HG02943 (cell line): ENCODE results near the gene TMOD1.

Experiments
- ATAC-seq: cut with Tn5 transposase; IDR thresholded peaks from one replicate; pipeline ENCODE4 v1.9.1; 2021; ENCODE audit warnings: mild to moderate bottlenecking, low read depth, moderate library complexity; ENCODE audit not compliant: unreplicated experiment

The TMOD1 gene

DNA sequence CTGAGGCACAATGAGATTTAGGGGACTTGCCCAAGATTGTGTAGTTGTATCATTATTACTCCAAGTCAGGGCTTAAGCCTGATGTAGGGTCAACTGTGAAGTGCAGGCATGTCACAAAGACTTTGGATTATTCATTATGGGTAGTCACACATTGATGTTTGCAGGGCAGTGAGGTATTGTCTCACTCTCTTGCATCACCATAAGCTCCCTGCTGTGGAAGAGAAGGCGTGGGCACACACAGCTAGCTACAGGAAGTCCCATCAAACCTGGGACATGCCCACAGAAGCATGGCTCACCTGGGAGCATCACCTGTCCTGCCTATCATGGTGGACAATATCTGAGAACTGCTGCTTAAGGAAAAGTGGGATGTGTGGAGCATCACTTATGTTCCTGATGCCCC lies 42.1 kb downstream of the TMOD1 start:
- ATAC-seq: no peak

DNA sequence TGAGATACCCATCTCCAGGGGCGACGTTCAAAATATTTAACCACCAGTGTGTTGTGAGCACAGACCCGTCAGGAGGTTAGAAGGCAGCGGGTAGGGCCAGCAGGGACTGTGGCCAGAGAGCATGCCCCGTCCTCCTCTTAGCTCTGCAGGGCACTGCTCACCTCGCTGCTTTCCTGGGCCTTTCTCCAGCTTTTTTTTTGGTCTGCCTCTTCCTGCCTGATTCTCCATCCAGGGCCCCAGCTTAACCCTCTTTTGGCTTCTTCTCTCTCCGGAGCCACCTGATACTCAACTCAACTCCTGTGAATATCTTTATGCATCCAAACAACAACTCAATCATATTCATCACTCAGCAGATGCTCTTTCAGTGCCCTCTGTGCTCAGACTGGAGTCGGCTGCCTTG lies 44.0 kb downstream of the TMOD1 start:
- no peak for ATAC-seq

DNA sequence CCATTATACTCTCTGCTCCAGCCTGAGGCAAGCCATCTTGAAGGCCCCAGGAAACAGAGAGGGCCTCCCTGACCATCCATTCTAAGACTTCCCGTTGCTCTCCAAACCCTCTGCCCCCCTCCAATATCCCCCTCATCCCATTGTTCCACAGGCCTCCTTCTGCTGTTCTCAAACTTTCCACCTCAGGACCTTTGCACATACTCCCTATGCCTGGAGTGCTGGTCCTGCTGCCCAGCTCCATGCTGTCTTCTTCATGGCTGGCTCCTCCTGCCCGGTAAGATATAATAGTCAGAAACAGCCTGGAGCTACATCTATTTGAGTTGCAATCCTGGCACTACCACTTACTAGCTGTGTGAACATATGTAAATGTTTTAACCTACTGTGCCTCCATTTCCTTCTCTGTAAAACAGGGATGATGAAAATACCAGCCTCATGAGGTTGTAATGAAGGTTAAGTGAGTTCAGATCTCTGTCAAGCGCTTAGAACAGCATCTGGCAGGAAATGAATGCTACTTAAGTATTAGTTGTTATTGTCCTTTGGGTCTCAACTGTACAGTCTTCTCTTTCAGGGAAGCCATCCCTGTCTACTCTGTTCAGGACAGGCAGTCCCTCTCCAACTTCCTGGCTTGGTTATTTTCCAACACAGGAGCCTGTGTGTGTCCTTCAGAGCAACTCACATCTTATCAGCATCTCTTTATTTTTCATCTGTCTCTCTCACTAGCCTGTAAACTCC lies 45.8 kb downstream of the TMOD1 start:
- no peak for ATAC-seq

- ATAC-seq: no peak
These were observed 46.9 kb downstream of the TMOD1 start for GRCh38 chr9:97548379-97548778.

- ATAC-seq: no peak
These were observed 47.5 kb downstream of the TMOD1 start for GRCh38 chr9:97548819-97549540.

DNA sequence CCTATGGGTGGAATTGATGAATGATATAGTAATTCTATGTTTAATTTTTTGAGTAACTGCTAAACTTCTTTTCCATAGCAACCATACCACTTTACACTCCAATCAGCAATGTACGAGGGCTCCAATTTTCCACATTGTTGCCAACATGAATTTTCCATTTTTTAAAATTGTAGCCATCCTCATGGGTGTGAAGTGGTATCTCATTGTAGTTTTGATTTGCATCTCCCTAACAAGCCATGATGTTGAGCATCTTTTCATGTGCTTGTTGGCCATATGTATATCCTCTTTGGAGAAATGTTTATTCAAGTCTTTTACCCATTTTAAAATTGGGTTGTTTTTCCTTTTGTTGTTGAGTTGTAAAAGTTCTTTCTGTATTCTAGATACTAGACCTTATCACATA lies 48.9 kb downstream of the TMOD1 start:
- ATAC-seq: no peak

- ATAC-seq: no peak
These were observed 49.8 kb downstream of the TMOD1 start for GRCh38 chr9:97551308-97551707.

- no peak for ATAC-seq
These were observed 51.7 kb downstream of the TMOD1 start for GRCh38 chr9:97553141-97553540.

DNA sequence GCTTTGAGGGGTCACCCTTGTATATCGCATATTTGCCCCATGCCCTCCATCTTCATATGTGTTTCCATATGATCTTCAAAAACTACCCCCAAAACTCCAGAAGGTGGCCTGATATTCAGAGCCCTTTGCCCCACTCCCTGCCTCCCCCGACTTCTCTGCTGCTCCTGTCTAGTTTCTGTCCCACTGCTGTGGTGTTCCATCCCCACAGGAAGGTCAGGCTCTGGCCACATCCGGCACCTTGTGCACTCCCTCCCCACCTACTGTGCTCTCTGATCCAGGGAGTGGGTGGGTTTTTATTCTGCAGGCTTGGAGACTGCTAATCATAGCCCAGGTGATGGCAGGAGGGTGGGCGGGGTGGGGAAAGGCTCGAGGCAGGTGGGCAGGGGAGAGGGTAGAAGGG lies 52.4 kb downstream of the TMOD1 start:
- no peak for ATAC-seq

DNA sequence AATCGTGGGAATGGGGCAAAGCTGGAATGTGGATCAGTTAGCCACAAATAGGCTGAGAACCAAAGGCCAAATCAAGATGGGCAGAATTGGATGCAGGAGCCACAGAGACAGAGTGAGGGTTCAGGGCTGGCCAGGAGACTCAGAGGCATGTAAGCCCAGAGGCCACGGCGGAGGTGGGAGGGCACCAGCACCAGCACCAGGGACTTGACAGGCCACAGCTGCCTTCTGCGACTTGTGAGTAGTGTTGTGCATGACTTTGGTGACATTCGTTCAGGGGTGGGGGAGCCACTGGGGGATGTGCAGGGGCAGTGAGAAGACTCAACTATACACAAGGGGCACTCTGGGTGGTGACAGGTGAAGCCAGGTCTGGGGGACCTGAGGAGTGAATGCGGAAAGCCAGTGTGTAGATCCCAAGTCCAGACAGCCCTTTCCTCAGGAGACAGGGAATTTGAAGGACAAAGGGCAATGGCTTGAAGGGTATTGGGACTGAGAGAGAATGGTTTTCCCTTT lies 53.2 kb downstream of the TMOD1 start:
- no peak for ATAC-seq

GRCh38 chr9:97555164-97555563 lies 53.7 kb downstream of the TMOD1 start:
- no peak for ATAC-seq

GRCh38 chr9:97556036-97556720 lies 54.7 kb downstream of the TMOD1 start:
- ATAC-seq: no peak

DNA sequence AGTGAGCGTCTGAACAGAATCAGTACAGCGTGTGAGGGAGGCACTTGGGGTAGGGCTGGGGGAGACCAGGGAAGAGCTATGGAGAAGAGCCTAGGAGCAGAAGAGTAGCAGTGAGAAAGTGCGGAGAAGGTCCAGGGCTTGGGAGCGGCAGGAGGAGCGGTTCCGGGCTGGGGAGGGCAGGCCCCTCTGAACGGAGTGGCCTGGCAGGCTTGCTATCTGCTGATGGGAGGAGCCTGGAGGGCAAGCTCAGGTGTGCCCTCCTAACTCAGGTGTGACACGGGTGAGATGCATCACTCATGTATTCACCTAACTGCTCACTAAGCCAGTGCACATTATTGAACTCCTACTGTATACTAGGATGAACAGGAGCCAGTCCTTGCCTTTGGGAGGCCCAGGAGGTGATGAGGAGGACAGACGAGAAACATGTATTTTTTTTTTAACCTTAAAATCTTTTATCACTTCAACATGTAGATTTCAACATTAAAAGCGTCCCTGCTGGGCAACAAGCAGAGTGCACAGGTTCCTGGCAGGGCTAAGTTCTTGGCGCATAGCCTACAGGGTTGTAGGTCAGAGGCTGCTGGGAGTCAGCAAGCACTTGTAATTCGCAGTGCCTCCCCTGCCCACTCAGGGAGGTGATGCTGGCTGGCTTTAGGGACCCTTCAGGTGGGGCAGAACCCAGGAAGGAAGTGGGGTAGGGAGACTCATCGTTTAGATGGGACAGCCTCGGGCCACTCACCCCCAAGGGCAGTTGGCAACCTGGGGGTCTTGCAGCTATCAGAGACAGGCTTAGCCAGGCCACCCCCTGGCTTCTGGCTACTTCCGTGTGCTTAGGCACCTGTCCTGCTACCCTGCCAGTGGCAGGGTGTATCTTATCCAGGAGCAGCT lies 55.5 kb downstream of the TMOD1 start:
- ATAC-seq: no peak

DNA sequence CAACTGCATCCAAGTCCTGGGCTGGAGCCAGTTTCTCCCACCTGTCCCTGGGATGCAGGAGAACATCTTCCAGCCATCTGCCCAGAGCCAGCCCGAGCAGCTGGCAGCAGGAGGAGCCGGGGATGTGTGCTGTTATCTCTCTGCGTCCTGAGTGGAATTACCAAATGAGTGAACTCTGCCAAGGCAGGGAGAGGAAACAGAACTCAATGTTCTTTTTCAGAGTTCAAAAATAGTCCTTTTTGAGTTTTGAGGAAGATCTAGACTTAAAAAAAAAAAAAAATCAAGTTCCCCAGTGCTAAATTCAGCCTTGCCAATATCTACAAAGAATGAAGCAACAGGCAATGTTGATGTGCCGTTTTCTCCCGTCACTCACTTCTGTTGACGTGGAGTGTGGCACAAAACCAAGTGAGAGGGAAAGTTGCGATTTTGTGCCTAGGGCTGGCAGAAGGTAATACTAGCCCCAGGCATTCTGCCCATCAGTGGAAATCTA lies 56.2 kb downstream of the TMOD1 start:
- no peak for ATAC-seq

GRCh38 chr9:97558701-97559101 lies 57.2 kb downstream of the TMOD1 start:
- no peak for ATAC-seq

DNA sequence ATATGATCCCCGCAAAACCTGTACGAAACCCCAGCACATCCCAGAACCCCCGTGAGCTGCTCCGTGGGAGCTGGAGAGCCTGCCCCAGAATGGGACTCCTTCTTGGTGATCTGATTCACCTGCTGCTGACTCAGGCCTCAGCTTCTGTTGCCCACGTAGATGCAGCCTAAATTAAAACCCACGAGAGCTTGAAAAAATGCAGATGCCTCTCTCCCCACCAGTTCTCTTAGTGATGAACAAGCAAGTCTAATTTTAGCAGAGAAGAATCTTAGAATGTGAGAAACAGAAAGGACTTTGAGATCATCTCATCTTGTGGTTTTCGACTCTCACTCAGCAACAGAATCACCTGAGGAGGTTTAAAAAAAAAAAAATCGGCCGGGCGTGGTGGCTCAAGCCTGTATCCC lies 57.6 kb downstream of the TMOD1 start:
- ATAC-seq: peak; percentile 71

GRCh38 chr9:97560154-97560553 lies 58.7 kb downstream of the TMOD1 start:
- no peak for ATAC-seq

- ATAC-seq: no peak
These were observed 59.4 kb downstream of the TMOD1 start for GRCh38 chr9:97560851-97561250.

DNA sequence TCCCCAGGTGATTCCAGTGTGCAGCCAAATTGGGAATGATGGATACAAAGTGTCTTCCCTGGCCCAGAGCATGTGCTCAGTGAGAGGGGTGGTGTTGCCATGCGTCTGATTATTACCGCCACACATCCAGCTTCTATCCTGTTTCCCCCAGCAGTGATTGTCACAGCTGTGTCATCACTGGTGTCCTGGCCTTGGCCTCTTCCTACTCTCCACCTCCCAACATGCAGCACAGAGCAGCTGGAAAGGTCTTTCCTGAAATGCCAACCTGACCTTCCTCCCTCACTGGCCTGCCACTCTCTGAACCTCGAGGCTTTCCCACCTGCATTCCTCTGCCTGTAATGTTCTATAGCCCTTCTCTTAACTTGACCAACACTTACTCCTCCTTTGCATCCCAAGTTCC lies 60.0 kb downstream of the TMOD1 start:
- ATAC-seq: no peak

DNA sequence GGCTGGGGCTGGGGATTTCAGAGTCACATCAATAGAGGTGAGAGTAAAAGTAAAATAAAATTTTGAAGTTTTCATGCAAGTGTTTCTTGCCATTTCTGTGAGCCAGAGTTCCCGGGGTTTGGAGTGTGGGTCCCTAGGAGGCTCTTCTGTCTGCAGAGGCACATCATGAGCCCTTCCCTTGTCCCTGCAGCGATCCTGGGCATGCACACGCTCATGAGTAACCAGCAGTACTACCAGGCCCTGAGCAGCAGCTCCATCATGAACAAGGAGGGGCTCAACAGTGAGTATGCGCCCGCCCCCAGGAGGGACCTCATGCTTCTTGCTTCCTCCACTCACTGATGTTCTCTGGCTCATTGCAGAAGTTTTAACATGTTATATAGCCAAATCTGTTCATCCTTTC lies 61.1 kb downstream of the TMOD1 start:
- no peak for ATAC-seq
